Gastroesophageal sphincter (tissue), 4 donors: Measurements from ENCODE around the gene TMA7. TPM values are rescaled to one million over a fixed set of nuclear protein-coding genes. Genes with fewer than 3 reads are reported as not detected.
A peak's percentile ranks its signal among the peaks of the same experiment; 100 is the strongest.
"Not testable (repeated sequence)": the region's sequence is repeated elsewhere in the genome, so short reads cannot be mapped to it uniquely, and the experiment has no call there.

Source experiments
- ATAC-seq: fragments of 150-250 bp; one replicate; pipeline ENCODE4 v1.9.1; 2016; ENCODE audit warnings: mild to moderate bottlenecking, moderate library complexity
- H3K27ac ChIP-seq, 4 donors: fragments of 200-600 bp; sonication (generic) in 3 of 4; 1 replicate in 3 of 4; 2 replicates in 1 of 4; pipeline ENCODE4 v1.5.1; 2016 to 2019
- H3K27me3 ChIP-seq: fragments of 200-600 bp; sonication (generic); one replicate; pipeline ENCODE4 v1.5.1; 2019
- H3K36me3 ChIP-seq, 2 donors: fragments of 200-600 bp; sonication (generic); one replicate each; pipeline ENCODE4 v1.5.1; 2019; ENCODE audit warnings: control low read depth in 1 of 2
- H3K4me1 ChIP-seq, 3 donors: fragments of 200-600 bp; sonication (generic); 1 replicate in 2 of 3; 2 replicates in 1 of 3; pipeline ENCODE4 v1.5.1; 2016 to 2019; ENCODE audit warnings: control low read depth in 2 of 3
- H3K4me3 ChIP-seq, 2 donors: fragments of 200-600 bp; sonication (generic); one replicate each; pipeline ENCODE4 v1.5.1; 2019; ENCODE audit warnings: mild to moderate bottlenecking in 1 of 2, moderate library complexity in 1 of 2
- H3K9me3 ChIP-seq, 3 donors: fragments of 200-600 bp; sonication (generic); one replicate each; pipeline ENCODE4 v1.5.1; 2017 to 2019; ENCODE audit warnings: control low read depth in 2 of 3
- CTCF ChIP-seq, 4 experiments: fragments of 200-600 bp in 2 of 4; fragments of 450-650 bp in 2 of 4; sonication (generic) in 1 of 4; IDR thresholded peaks; one replicate each; pipeline ENCODE4 v1.5.1; 2017 to 2019; ENCODE audit warnings: antibody characterized with exemption in 4 of 4, mild to moderate bottlenecking in 2 of 4, moderate library complexity in 2 of 4
- EP300 ChIP-seq: sonication (generic); formaldehyde crosslinking; IDR thresholded peaks from one replicate; pipeline ENCODE4 v1.6.1; 2017; ENCODE audit warnings: antibody characterized with exemption, mild to moderate bottlenecking
- POLR2A ChIP-seq, 2 donors: fragments of 450-650 bp; IDR thresholded peaks; one replicate each; pipeline ENCODE4 v1.6.1; 2017; ENCODE audit warnings: antibody characterized with exemption in 2 of 2, mild to moderate bottlenecking in 2 of 2, moderate library complexity in 1 of 2
- POLR2AphosphoS5 ChIP-seq: sonication (generic); formaldehyde crosslinking; IDR thresholded peaks from one replicate; pipeline ENCODE4 v1.6.1; 2017; ENCODE audit warnings: antibody characterized with exemption
- WGBS, 2 donors: methylation state at CpG; one replicate each; pipeline ENCODE4 v1.1.5; 2018; ENCODE audit warnings: low coverage in 1 of 2; 5-methylcytosine and 5-hydroxymethylcytosine counted together
- total RNA-seq, 4 donors: library from RNA; depleted of rRNA; stranded (reverse); fragments of >200 nt; gene quantifications; one replicate each; pipeline ENCODE4 v1.1.0, GENCODE V29; 2016

Gene TMA7
- total RNA-seq, 4 donors from 2014 or later, result 200 to 329 (median 260) TPM

- TF ChIP-seq CTCF (IDR thresholded peaks at IDR 0.05) (no peak), POLR2A (IDR thresholded peaks at IDR 0.05) (no peak), EP300 (no peak), POLR2AphosphoS5 (no peak)
- Histone ChIP-seq H3K27ac (peak overlapping the region in 2 of 4 donors; percentile 92 to 93), H3K4me1 (peaks cover 6 to 28% (median 15%) of the 10 kb centered on the region in 3 donors), H3K4me3 (no peak overlapping the region), H3K9me3 (no peaks in the 10 kb centered on the region), H3K27me3 (no peaks in the 10 kb centered on the region), H3K36me3 (peaks cover 0 to 8% of the 10 kb centered on the region in 2 donors)
- 40 to 43% methylated on average over 1 to 3 of the region's 11 CpGs for WGBS, 2 donors
- ATAC-seq, result no peak
These were observed 41.2 kb upstream of the TMA7 start for GRCh38 chr3:48398701-48399386.

- ATAC-seq, result no peak
- H3K9me3 ChIP-seq, result no peaks in the 10 kb centered on the region
- H3K4me1 ChIP-seq, result peaks cover 6 to 28% (median 15%) of the 10 kb centered on the region in 3 donors
- peak overlapping the region in 2 of 4 donors; percentile 92 to 93 for H3K27ac ChIP-seq
- 43 to 100% methylated on average over 1 of the region's 4 CpGs for WGBS, 2 donors
- H3K36me3 ChIP-seq, result peaks cover 0 to 15% of the 10 kb centered on the region in 2 donors
- no peaks in the 10 kb centered on the region for H3K27me3 ChIP-seq
- no peak overlapping the region for H3K4me3 ChIP-seq
- TF ChIP-seq POLR2A (IDR thresholded peaks at IDR 0.05), result no peak
- TF ChIP-seq POLR2AphosphoS5, result no peak
- no peak for TF ChIP-seq CTCF (IDR thresholded peaks at IDR 0.05)
- no peak for TF ChIP-seq EP300
These were observed 40.5 kb upstream of the TMA7 start for GRCh38 chr3:48399387-48400172.

- H3K4me1 ChIP-seq, result peaks cover 6 to 38% (median 15%) of the 10 kb centered on the region in 3 donors
- peaks cover 0 to 29% of the 10 kb centered on the region in 2 donors for H3K36me3 ChIP-seq
- H3K27ac ChIP-seq, result peak overlapping the region; percentile 92 to 97 (median 93)
- 41 to 54% methylated on average over 5 of the region's 6 CpGs for WGBS, 2 donors
- H3K4me3 ChIP-seq, result no peak overlapping the region
- ATAC-seq, result no peak
- TF ChIP-seq CTCF (IDR thresholded peaks at IDR 0.05) (peak in 3 of 4 experiments; percentile 89 to 90 (median 89)), POLR2AphosphoS5 (no peak)
- no peaks in the 10 kb centered on the region for H3K27me3 ChIP-seq
- H3K9me3 ChIP-seq, result no peaks in the 10 kb centered on the region
These were observed 39.1 kb upstream of the TMA7 start for GRCh38 chr3:48400824-48401433.

DNA sequence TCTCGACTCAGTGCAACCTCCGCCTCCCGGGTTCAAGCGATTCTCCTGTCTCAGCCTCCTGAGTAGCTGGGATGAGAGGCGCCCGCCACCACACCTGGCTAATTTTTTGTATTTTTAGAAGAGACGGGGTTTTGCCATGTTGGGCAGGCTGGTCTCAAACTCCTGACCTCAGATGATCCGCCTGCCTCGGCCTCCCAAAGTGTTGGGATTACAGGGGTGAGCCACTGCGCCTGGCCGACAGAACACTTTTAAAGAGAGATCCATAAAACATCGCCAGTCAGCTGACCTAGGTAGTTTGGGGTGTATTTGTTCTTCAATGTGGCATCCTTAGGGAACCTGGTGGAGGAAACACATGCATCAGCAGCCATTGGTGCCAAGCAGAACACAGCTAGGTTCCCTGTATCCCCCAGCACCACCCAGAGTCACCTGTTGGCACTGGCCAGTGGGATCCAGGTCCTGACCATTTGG is 38.6 kb upstream of the TMA7 start:
- peak overlapping the region; percentile 92 to 97 (median 93) for H3K27ac ChIP-seq
- not testable (repeated sequence) for H3K9me3 ChIP-seq, ATAC-seq, H3K27me3 ChIP-seq, H3K4me3 ChIP-seq
- WGBS, 2 donors, result 85 to 90% methylated on average over 7 of the region's 12 CpGs
- peaks cover 6 to 38% (median 15%) of the 10 kb centered on the region in 3 donors for H3K4me1 ChIP-seq
- H3K36me3 ChIP-seq, result peaks cover 0 to 34% of the 10 kb centered on the region in 2 donors

DNA sequence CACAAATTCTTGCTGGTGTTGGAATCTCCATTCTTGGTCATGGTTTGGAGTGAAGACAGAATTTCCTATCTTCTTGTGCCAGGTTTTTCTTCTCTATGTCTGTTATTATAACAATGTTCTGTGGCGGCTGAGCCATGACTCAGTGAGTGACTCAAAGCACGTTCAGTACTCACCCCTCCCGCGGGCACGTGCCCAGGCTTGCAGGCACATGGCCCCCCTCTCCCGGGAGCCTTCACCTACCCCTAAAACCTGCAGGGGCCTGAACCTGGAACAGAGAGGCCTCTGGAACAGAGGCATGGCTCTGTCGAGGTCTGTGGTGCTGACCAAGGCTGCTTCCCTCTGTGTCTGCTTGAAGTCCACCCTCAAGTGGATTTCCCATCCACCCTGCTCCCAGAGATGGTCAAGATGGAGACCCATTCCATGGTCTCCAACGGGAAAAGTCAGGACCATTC is 37.8 kb upstream of the TMA7 start:
- Histone ChIP-seq H3K4me1 (peaks cover 6 to 38% (median 15%) of the 10 kb centered on the region in 3 donors), H3K9me3 (no peaks in the 10 kb centered on the region), H3K27me3 (no peaks in the 10 kb centered on the region), H3K27ac (peak overlapping the region; percentile 92 to 97 (median 93)), H3K4me3 (no peak overlapping the region), H3K36me3 (peaks cover 0 to 42% of the 10 kb centered on the region in 2 donors)
- 20 to 38% methylated on average over 1 of the region's 8 CpGs for WGBS, 2 donors
- TF ChIP-seq POLR2AphosphoS5, result peak; percentile 96
- TF ChIP-seq POLR2A (IDR thresholded peaks at IDR 0.05), result no peak
- TF ChIP-seq CTCF (IDR thresholded peaks at IDR 0.05), result no peak
- peak; percentile 63 for TF ChIP-seq EP300
- ATAC-seq, result peak; percentile 95
